ENCODE measurements around the gene PCDHGA7. TPM values are rescaled to one million over a fixed set of nuclear protein-coding genes. Genes with fewer than 3 reads are reported as not detected.
A peak's percentile ranks its signal among the peaks of the same experiment; 100 is the strongest.
"Not testable (repeated sequence)": the region's sequence is repeated elsewhere in the genome, so short reads cannot be mapped to it uniquely, and the experiment has no call there.

PCDHGA7 gene
- total RNA-seq, 4 donors from 2014 or later = 2.0 to 8.6 (median 3.2) TPM

DNA sequence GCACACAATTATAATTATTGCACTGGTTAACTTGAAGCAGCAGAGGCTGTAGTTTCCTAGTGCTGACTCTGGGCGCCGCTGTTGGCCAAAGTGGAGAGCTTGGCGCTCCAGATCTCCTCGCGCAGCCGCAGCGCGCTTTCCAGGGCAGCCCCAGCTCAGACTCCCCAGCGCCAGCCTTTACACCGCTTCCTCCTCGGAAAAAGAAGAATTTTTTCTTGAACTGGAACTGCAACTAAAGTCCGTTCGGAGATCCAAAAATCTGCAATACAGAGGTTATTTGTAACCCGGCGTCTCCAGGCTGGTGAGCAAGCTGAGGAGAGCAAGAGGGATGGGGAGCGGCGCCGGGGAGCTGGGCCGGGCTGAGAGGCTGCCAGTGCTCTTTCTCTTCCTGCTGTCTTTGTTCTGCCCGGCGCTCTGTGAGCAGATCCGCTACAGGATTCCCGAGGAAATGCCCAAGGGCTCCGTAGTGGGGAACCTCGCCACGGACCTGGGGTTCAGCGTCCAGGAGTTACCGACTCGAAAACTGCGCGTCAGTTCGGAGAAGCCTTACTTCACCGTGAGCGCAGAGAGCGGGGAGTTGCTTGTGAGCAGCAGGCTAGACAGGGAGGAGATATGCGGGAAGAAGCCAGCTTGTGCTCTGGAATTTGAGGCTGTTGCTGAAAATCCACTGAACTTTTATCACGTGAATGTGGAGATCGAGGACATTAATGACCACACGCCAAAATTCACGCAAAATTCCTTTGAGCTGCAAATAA lies 5.2 kb downstream of the PCDHGA7 start, which contains the start of gene PCDHGB4:
TSS of gene PCDHGB4 (plus strand) at position 142 of the 755 bp plus-strand sequence. CDS start at position 329, 187 bp downstream.
- H3K9me3 ChIP-seq = peaks cover 74 to 89% of the 10 kb centered on the region in 2 donors
- intact Hi-C loops (cut with DNase I; ENCODE audit: low total_unique reads) = not testable (repeated sequence)

DNA sequence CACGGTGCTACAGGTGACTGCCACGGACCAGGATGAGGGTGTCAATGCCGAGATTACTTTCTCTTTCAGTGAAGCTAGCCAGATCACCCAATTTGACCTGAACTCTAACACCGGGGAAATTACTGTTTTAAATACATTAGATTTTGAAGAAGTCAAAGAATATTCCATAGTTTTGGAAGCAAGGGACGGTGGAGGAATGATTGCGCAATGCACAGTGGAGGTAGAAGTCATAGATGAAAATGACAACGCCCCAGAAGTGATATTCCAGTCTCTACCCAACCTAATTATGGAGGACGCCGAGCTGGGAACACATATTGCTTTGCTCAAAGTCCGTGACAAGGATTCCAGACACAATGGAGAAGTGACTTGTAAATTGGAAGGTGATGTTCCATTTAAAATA lies 6.1 kb downstream of the PCDHGA7 start:
- intact Hi-C loops (cut with DNase I; ENCODE audit: low total_unique reads) = no loop called here
- WGBS, 2 donors (ENCODE audit: low coverage in 1 of 2) = 66 to 71% methylated on average over 6 to 10 of the region's 10 CpGs
- Histone ChIP-seq H3K9me3 (peaks cover 76 to 89% of the 10 kb centered on the region in 2 donors), H3K4me1 (no peaks in the 10 kb centered on the region), H3K27me3 (peaks cover 8% of the 10 kb centered on the region), H3K4me3 (no peak overlapping the region), H3K36me3 (no peaks in the 10 kb centered on the region), H3K27ac (no peak overlapping the region)
- DNase-seq = no peak
- TF ChIP-seq EP300 (IDR thresholded peaks at IDR 0.05; ENCODE audit: low read depth) = no peak
- no peak for TF ChIP-seq POLR2A (IDR thresholded peaks at IDR 0.05)
- no peak for TF ChIP-seq POLR2AphosphoS5 (IDR thresholded peaks at IDR 0.05)
- in situ Hi-C loops (cut with MboI; ENCODE audit: low pct_ligation_motif_present in 1 of 4, low pct_unique_long_range_greater_than_20kb in 1 of 4, low sequenced_read_pairs in 3 of 4) = loop anchor here in 1 of 4 donors (25.0 kb wide), 1 partner anchor 176 kb away; the partner anchor contains the start of genes PCDHB12, PCDHB13 and PCDHB14

More for the DNA sequence above, 5.2 kb downstream of the PCDHGA7 start, which contains the start of gene PCDHGB4:
- WGBS, 2 donors (ENCODE audit: low coverage in 1 of 2) = 43 to 44% methylated on average over 10 to 23 of the region's 40 CpGs
- TF ChIP-seq, protein P1, sequence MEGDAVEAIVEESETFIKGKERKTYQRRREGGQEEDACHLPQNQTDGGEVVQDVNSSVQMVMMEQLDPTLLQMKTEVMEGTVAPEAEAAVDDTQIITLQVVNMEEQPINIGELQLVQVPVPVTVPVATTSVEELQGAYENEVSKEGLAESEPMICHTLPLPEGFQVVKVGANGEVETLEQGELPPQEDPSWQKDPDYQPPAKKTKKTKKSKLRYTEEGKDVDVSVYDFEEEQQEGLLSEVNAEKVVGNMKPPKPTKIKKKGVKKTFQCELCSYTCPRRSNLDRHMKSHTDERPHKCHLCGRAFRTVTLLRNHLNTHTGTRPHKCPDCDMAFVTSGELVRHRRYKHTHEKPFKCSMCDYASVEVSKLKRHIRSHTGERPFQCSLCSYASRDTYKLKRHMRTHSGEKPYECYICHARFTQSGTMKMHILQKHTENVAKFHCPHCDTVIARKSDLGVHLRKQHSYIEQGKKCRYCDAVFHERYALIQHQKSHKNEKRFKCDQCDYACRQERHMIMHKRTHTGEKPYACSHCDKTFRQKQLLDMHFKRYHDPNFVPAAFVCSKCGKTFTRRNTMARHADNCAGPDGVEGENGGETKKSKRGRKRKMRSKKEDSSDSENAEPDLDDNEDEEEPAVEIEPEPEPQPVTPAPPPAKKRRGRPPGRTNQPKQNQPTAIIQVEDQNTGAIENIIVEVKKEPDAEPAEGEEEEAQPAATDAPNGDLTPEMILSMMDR (IDR thresholded peaks at IDR 0.05) = peak in 1 of 5 experiments; percentile 6
- DNase-seq, H3K27ac ChIP-seq, H3K4me1 ChIP-seq, H3K36me3 ChIP-seq, H3K27me3 ChIP-seq: not testable (repeated sequence)
- peak within 1 kb of the TSS in 1 of 4 donors; percentile 21 for H3K4me3 ChIP-seq
- in situ Hi-C loops (cut with MboI; ENCODE audit: low pct_ligation_motif_present in 1 of 4, low pct_unique_long_range_greater_than_20kb in 1 of 4, low sequenced_read_pairs in 3 of 4) = loop anchor here in 1 of 4 donors (25.0 kb wide), 1 partner anchor 175 kb away; the partner anchor contains the start of genes PCDHB12, PCDHB13 and PCDHB14

DNA sequence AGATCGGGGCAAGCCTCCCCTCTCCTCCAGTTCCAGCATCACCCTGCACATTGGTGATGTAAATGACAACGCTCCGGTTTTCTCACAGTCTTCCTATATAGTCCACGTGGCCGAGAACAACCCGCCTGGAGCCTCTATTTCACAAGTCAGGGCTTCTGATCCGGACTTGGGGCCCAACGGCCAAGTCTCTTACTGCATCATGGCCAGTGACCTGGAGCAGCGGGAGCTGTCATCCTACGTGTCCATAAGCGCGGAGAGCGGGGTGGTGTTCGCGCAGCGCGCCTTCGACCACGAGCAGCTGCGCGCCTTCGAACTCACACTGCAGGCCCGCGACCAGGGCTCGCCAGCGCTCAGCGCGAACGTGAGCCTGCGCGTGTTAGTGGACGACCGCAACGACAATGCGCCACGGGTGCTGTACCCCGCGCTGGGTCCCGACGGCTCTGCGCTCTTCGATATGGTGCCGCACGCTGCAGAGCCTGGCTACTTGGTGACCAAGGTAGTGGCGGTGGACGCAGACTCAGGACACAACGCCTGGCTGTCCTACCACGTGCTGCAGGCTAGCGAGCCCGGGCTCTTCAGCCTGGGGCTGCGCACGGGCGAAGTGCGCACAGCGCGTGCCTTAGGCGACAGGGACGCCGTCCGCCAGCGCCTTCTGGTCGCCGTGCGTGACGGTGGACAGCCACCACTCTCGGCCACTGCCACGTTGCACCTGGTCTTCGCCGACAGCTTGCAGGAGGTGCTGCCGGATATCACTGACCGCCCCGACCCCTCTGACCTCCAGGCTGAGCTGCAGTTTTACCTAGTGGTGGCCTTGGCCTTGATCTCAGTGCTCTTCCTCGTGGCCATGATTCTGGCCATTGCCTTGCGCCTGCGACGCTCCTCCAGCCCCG lies 6.9 kb downstream of the PCDHGA7 start:
- Histone ChIP-seq H3K4me1 (no peaks in the 10 kb centered on the region), H3K27me3 (peaks cover 11% of the 10 kb centered on the region), H3K4me3 (no peak overlapping the region), H3K27ac (no peak overlapping the region), H3K36me3 (no peaks in the 10 kb centered on the region), H3K9me3 (peaks cover 74 to 89% of the 10 kb centered on the region in 2 donors)
- 76 to 80% methylated on average over 3 to 65 of the region's 77 CpGs for WGBS, 2 donors (ENCODE audit: low coverage in 1 of 2)
- intact Hi-C loops (cut with DNase I; ENCODE audit: low total_unique reads) = no loop called here
- DNase-seq = no peak
- in situ Hi-C loops (cut with MboI; ENCODE audit: low pct_ligation_motif_present in 1 of 4, low pct_unique_long_range_greater_than_20kb in 1 of 4, low sequenced_read_pairs in 3 of 4) = loop anchor here in 1 of 4 donors (25.0 kb wide), 1 partner anchor 177 kb away; the partner anchor contains the start of genes PCDHB12, PCDHB13 and PCDHB14
- TF ChIP-seq, protein P1 (IDR thresholded peaks at IDR 0.05) = no peak
- TF ChIP-seq POLR2AphosphoS5 (IDR thresholded peaks at IDR 0.05) = no peak
- no peak for TF ChIP-seq EP300 (IDR thresholded peaks at IDR 0.05; ENCODE audit: low read depth)
- TF ChIP-seq POLR2A (IDR thresholded peaks at IDR 0.05) = no peak

DNA sequence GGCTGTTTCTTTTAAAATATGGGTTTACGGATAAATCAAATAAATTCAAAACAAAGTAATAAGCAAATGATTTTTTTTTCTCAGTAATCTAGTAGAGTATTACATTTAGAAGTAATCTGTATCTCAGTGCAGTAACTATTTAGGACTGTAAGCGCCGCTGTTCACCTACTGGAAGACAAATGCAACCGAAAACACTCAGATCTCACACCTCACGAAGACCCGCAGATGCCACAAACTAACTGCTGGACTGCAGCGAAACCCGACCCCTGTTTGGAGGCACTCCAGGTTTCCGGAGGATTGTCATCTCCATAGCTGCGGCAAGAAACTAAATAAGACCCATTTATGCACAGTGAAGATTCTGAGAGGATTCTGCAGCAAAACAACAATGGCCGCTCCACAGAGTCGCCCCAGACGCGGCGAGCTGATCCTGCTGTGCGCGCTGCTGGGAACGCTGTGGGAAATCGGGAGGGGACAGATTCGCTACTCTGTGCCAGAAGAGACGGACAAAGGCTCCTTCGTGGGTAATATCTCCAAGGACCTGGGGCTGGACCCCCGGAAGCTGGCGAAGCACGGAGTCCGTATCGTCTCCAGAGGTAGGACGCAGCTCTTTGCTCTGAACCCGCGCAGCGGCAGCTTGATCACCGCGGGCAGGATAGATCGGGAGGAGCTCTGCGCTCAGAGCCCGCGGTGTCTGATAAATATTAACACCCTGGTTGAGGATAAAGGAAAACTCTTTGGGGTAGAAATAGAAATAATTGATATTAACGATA lies 10.1 kb downstream of the PCDHGA7 start, which contains the start of gene PCDHGA8:
TSS of gene PCDHGA8 (plus strand) at position 205 of the 770 bp plus-strand sequence. CDS start at position 386, 181 bp downstream.
- Histone ChIP-seq H3K9me3 (peaks cover 63 to 83% of the 10 kb centered on the region in 2 donors), H3K36me3 (no peaks in the 10 kb centered on the region), H3K27me3 (peaks cover 23% of the 10 kb centered on the region), H3K27ac (no peak within 1 kb of the TSS), H3K4me1 (no peaks in the 10 kb centered on the region), H3K4me3 (no peak within 1 kb of the TSS)
- DNase-seq = no peak
- intact Hi-C loops (cut with DNase I; ENCODE audit: low total_unique reads) = no loop called here
- 30 to 65% methylated on average over 6 to 38 of the region's 38 CpGs for WGBS, 2 donors (ENCODE audit: low coverage in 1 of 2)
- in situ Hi-C loops (cut with MboI; ENCODE audit: low pct_ligation_motif_present in 1 of 4, low pct_unique_long_range_greater_than_20kb in 1 of 4, low sequenced_read_pairs in 3 of 4) = loop anchor here in 1 of 4 donors (25.0 kb wide), 1 partner anchor 180 kb away; the partner anchor contains the start of genes PCDHB12, PCDHB13 and PCDHB14
- TF ChIP-seq, protein P1 (IDR thresholded peaks at IDR 0.05) = no peak
- no peak for TF ChIP-seq POLR2AphosphoS5 (IDR thresholded peaks at IDR 0.05)
- no peak for TF ChIP-seq EP300 (IDR thresholded peaks at IDR 0.05; ENCODE audit: low read depth)
- no peak for TF ChIP-seq POLR2A (IDR thresholded peaks at IDR 0.05)
